HEK293 (cell line): ENCODE data around the gene CASZ1.

Experiments used
- CTCF ChIA-PET: fragments of 350-600 bp; formaldehyde crosslinking; extraction: SDS; loops from one replicate; lab custom pipeline; 2021; ENCODE audit warnings: antibody characterized with exemption; lab: Yijun Ruan, JAX
- POLR2A ChIA-PET: fragments of 300-600 bp; formaldehyde crosslinking; extraction: SDS; loops from one replicate; lab custom pipeline; 2020; ENCODE audit warnings: antibody characterized with exemption, inconsistent platforms; lab: Yijun Ruan, JAX
- H3K27ac ChIP-seq: fragments of 200-500 bp; sonication (Bioruptor generic); 2 replicates; pipeline ENCODE4 v1.5.1; 2014; ENCODE audit warnings: low read depth, low read length, control low read depth, inconsistent platforms; ENCODE audit errors: extremely low read depth
- H3K36me3 ChIP-seq, 2 experiments: fragments of 200-500 bp in 1 of 2; sonication (Bioruptor generic) in 1 of 2; 1 replicate in 1 of 2; 2 replicates in 1 of 2; pipeline ENCODE4 v1.5.1; 2014 to 2017; ENCODE audit warnings: inconsistent platforms in 2 of 2, low read length in 2 of 2; ENCODE audit not compliant: control insufficient read depth in 2 of 2, insufficient read depth in 1 of 2
- H3K4me1 ChIP-seq: fragments of 200-500 bp; sonication (Bioruptor generic); 2 replicates; pipeline ENCODE4 v1.5.1; 2014; ENCODE audit warnings: mild to moderate bottlenecking, low read length, inconsistent platforms; ENCODE audit not compliant: control insufficient read depth, insufficient read depth
- H3K4me3 ChIP-seq: 2 replicates; pipeline ENCODE4 v1.5.1; 2011; ENCODE audit warnings: low read depth, mild to moderate bottlenecking, control low read depth, low read length, moderate library complexity
- H3K9me3 ChIP-seq: fragments of 200-500 bp; sonication (Bioruptor generic); 2 replicates; pipeline ENCODE4 v1.5.1; 2014; ENCODE audit warnings: low read depth, low read length, inconsistent platforms; ENCODE audit not compliant: control insufficient read depth, insufficient read depth
- HOXD13 ChIP-seq: sonication (generic); formaldehyde crosslinking; IDR thresholded peaks from 2 replicates; pipeline ENCODE4 v1.8.0; 2022; ENCODE audit warnings: missing genetic modification reagents, borderline replicate concordance
- TCF7L2 ChIP-seq: IDR thresholded peaks from 2 replicates; pipeline ENCODE4 v1.6.1; 2011; ENCODE audit warnings: low read depth, mild to moderate bottlenecking, inconsistent platforms, low read length, moderate library complexity, borderline replicate concordance
- TRIM28 ChIP-seq: IDR thresholded peaks from 2 replicates; pipeline ENCODE4 v1.6.1; 2011; ENCODE audit warnings: low read length, control low read depth, borderline replicate concordance
- YY1 ChIP-seq: fragments of 450-650 bp; formaldehyde crosslinking; IDR thresholded peaks from 2 replicates; pipeline ENCODE4 v1.5.1; 2018; ENCODE audit warnings: missing biosample characterization, missing genetic modification characterization
- YY2 ChIP-seq: fragments of 450-650 bp; formaldehyde crosslinking; IDR thresholded peaks from 2 replicates; pipeline ENCODE4 v1.5.1; 2016; ENCODE audit warnings: missing biosample characterization, missing genetic modification characterization
- ZBTB20 ChIP-seq: fragments of 450-650 bp; formaldehyde crosslinking; IDR thresholded peaks from 2 replicates; pipeline ENCODE4 v1.5.1; 2016; ENCODE audit warnings: missing biosample characterization, missing genetic modification characterization
- ZBTB7A ChIP-seq: fragments of 450-650 bp; formaldehyde crosslinking; IDR thresholded peaks from 2 replicates; pipeline ENCODE4 v1.5.1; 2016; ENCODE audit warnings: low read depth, missing biosample characterization, missing genetic modification characterization
- ZFP69B ChIP-seq: fragments of 450-650 bp; formaldehyde crosslinking; IDR thresholded peaks from 2 replicates; pipeline ENCODE4 v1.5.1; 2016; ENCODE audit warnings: missing biosample characterization, missing genetic modification characterization
- ZNF112 ChIP-seq: fragments of 450-650 bp; formaldehyde crosslinking; IDR thresholded peaks from 2 replicates; pipeline ENCODE4 v1.5.0; 2017; ENCODE audit warnings: missing biosample characterization, missing genetic modification characterization
- ZNF146 ChIP-seq: fragments of 450-650 bp; formaldehyde crosslinking; IDR thresholded peaks from 2 replicates; pipeline ENCODE4 v1.5.1; 2016; ENCODE audit warnings: missing biosample characterization, missing genetic modification characterization
- ZNF148 ChIP-seq: fragments of 450-650 bp; formaldehyde crosslinking; IDR thresholded peaks from 2 replicates; pipeline ENCODE4 v1.5.0; 2017; ENCODE audit warnings: missing biosample characterization, missing genetic modification characterization, borderline replicate concordance
- ZNF16 ChIP-seq: fragments of 450-650 bp; formaldehyde crosslinking; IDR thresholded peaks from 2 replicates; pipeline ENCODE4 v1.5.1; 2016; ENCODE audit warnings: low read depth, missing biosample characterization, missing genetic modification characterization
- ZNF2 ChIP-seq: fragments of 450-650 bp; formaldehyde crosslinking; IDR thresholded peaks from 2 replicates; pipeline ENCODE4 v1.5.1; 2016; ENCODE audit warnings: missing biosample characterization, missing genetic modification characterization
- ZNF223 ChIP-seq: fragments of 450-650 bp; formaldehyde crosslinking; IDR thresholded peaks from 2 replicates; pipeline ENCODE4 v1.5.1; 2016; ENCODE audit warnings: missing biosample characterization, missing genetic modification characterization
- ZNF544 ChIP-seq: fragments of 450-650 bp; formaldehyde crosslinking; IDR thresholded peaks from 2 replicates; pipeline ENCODE4 v1.5.0; 2017; ENCODE audit warnings: missing biosample characterization, missing genetic modification characterization
- ZNF596 ChIP-seq: fragments of 450-650 bp; IDR thresholded peaks from 2 replicates; pipeline ENCODE4 v1.5.0; 2018; ENCODE audit warnings: missing biosample characterization, mild to moderate bottlenecking, missing genetic modification characterization, moderate library complexity
- ZNF624 ChIP-seq: fragments of 450-650 bp; formaldehyde crosslinking; IDR thresholded peaks from 2 replicates; pipeline ENCODE4 v1.5.1; 2017; ENCODE audit warnings: missing biosample characterization, missing genetic modification characterization
- ZNF701 ChIP-seq: fragments of 450-650 bp; formaldehyde crosslinking; IDR thresholded peaks from 2 replicates; pipeline ENCODE4 v1.5.1; 2016; ENCODE audit warnings: missing biosample characterization, missing genetic modification characterization
- ZNF76 ChIP-seq: fragments of 450-650 bp; formaldehyde crosslinking; IDR thresholded peaks from 2 replicates; pipeline ENCODE4; 2016; ENCODE audit warnings: low read depth, missing biosample characterization, missing genetic modification characterization, borderline replicate concordance
- ZSCAN5A ChIP-seq: fragments of 450-650 bp; formaldehyde crosslinking; IDR thresholded peaks from 2 replicates; pipeline ENCODE4 v1.5.1; 2016; ENCODE audit warnings: missing biosample characterization, missing genetic modification characterization
- TF ChIP-seq, protein P1 (sequence below): fragments of 450-650 bp; formaldehyde crosslinking; IDR thresholded peaks from 2 replicates; pipeline ENCODE4 v1.5.1; 2016; ENCODE audit warnings: missing biosample characterization, missing genetic modification characterization

The CASZ1 gene

GRCh38 chr1:10705953-10706352, 90.5 kb downstream of the CASZ1 start:
- Histone ChIP-seq H3K27ac (no peak overlapping the region), H3K4me3 (no peak overlapping the region), H3K9me3 (no peaks in the 10 kb centered on the region), H3K4me1 (no peaks in the 10 kb centered on the region), H3K36me3 (no peaks in the 10 kb centered on the region)
- TF ChIP-seq ZFP69B (no peak), ZBTB20 (tag by site-specific recombination) (peak; percentile 41; the same call in 1 of the 2 replicates)
- CTCF ChIA-PET, result no interaction called here
- POLR2A ChIA-PET, result no interaction called here

- Histone ChIP-seq H3K27ac (no peak overlapping the region), H3K4me3 (no peak overlapping the region), H3K4me1 (no peaks in the 10 kb centered on the region), H3K9me3 (no peaks in the 10 kb centered on the region), H3K36me3 (no peaks in the 10 kb centered on the region)
- ChIA-PET CTCF (no interaction called here), POLR2A (no interaction called here)
- TF ChIP-seq TCF7L2, result peak; percentile 82; the same call in 1 of the 2 replicates
- 0 out of 2 replicates have a peak, but pooled peaks have one; percentile 38 for TF ChIP-seq TRIM28
- TF ChIP-seq YY1 (tag by site-specific recombination), result no peak
These were observed 92.0 kb downstream of the CASZ1 start for GRCh38 chr1:10704368-10704882.

- ChIA-PET POLR2A (no interaction called here), CTCF (interaction anchor here (0.9 kb wide), 1 partner anchor 173 kb away, joined by 3 read pairs; no protein-coding TSS in a partner anchor)
- Histone ChIP-seq H3K36me3 (no peaks in the 10 kb centered on the region), H3K4me3 (no peak overlapping the region), H3K4me1 (no peaks in the 10 kb centered on the region), H3K27ac (no peak overlapping the region), H3K9me3 (no peaks in the 10 kb centered on the region)
- TF ChIP-seq HOXD13 (CRISPR knock-in tag) (no peak), ZNF544 (no peak), ZNF148 (tag by site-specific recombination) (no peak), ZNF76 (no peak), YY2 (tag by site-specific recombination) (no peak)
These were observed 92.7 kb downstream of the CASZ1 start for GRCh38 chr1:10703702-10704101.

GRCh38 chr1:10701145-10701544, 95.3 kb downstream of the CASZ1 start:
- CTCF ChIA-PET, result interaction anchor here (0.6 to 1.0 kb wide), 4 partner anchors 9 to 188 kb away, joined by 3 to 5 read pairs (median 3); no protein-coding TSS in a partner anchor
- H3K4me1 ChIP-seq, result no peaks in the 10 kb centered on the region
- H3K36me3 ChIP-seq, result no peaks in the 10 kb centered on the region
- no peak overlapping the region for H3K4me3 ChIP-seq
- POLR2A ChIA-PET, result no interaction called here
- H3K9me3 ChIP-seq, result no peaks in the 10 kb centered on the region
- H3K27ac ChIP-seq, result no peak overlapping the region
- TF ChIP-seq ZBTB20 (tag by site-specific recombination) (peak; percentile 23; the same call in 1 of the 2 replicates), ZNF701 (tag by site-specific recombination) (no peak), ZNF146 (tag by site-specific recombination) (no peak)

DNA sequence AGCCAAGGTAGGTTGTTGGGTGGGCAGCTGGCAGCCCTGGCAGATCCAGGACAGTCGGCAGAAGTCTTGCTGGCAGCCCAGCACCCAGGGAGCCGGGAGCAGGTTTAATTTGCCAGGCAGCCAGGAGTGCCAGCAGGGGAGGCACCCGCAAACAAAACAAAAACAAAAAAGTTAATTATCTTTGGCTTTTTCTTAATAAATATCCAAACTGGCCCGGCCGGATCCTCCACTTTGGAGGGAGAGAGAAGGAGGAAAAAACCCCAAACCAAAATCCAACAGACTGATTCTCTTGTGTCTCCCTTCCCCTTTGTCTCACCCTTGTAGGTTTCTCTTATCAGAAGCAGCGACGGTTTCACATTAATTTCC, 97.0 kb downstream of the CASZ1 start:
- POLR2A ChIA-PET, result no interaction called here
- Histone ChIP-seq H3K27ac (no peak overlapping the region), H3K9me3 (no peaks in the 10 kb centered on the region), H3K4me3 (no peak overlapping the region), H3K36me3 (no peaks in the 10 kb centered on the region), H3K4me1 (no peaks in the 10 kb centered on the region)
- CTCF ChIA-PET, result no interaction called here
- TF ChIP-seq, protein P1, sequence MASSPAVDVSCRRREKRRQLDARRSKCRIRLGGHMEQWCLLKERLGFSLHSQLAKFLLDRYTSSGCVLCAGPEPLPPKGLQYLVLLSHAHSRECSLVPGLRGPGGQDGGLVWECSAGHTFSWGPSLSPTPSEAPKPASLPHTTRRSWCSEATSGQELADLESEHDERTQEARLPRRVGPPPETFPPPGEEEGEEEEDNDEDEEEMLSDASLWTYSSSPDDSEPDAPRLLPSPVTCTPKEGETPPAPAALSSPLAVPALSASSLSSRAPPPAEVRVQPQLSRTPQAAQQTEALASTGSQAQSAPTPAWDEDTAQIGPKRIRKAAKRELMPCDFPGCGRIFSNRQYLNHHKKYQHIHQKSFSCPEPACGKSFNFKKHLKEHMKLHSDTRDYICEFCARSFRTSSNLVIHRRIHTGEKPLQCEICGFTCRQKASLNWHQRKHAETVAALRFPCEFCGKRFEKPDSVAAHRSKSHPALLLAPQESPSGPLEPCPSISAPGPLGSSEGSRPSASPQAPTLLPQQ, result no peak
- no peak for TF ChIP-seq ZNF596 (tag by site-specific recombination)
- no peak for TF ChIP-seq ZNF16 (tag by site-specific recombination)
- TF ChIP-seq ZNF223 (tag by site-specific recombination), result no peak
- TF ChIP-seq ZBTB7A (tag by site-specific recombination), result no peak
- TF ChIP-seq ZSCAN5A (tag by site-specific recombination), result no peak
- TF ChIP-seq ZNF2 (tag by site-specific recombination), result no peak
- TF ChIP-seq ZNF624 (tag by site-specific recombination), result no peak
- TF ChIP-seq ZNF112 (tag by site-specific recombination), result no peak
- TF ChIP-seq ZNF701 (tag by site-specific recombination), result no peak
